ENCODE measurements around the gene LMX1B. TPM values are rescaled to one million over a fixed set of nuclear protein-coding genes. Genes with fewer than 3 reads are reported as not detected.

Gene LMX1B
- total RNA-seq, 1 experiment from 2014 or later: 12.4 TPM

- H3K4me3 Mint-ChIP-seq: no peak overlapping the region
- POLR2A ChIA-PET: interaction anchor here (0.7 kb wide), 1 partner anchor 82 kb away, joined by 3 read pairs; no protein-coding TSS in a partner anchor
- CTCF ChIA-PET: interaction anchor here (0.6 to 4.6 kb wide), 7 partner anchors 10 to 379 kb away, joined by 3 to 19 read pairs (median 5); no protein-coding TSS in a partner anchor
- TF ChIP-seq MYBL2 (CRISPR knock-in tag; IDR thresholded peaks at IDR 0.05) (no peak), CBFB (CRISPR knock-in tag; IDR thresholded peaks at IDR 0.05; ENCODE audit: low read depth) (no peak), NFE2L1 (CRISPR knock-in tag; IDR thresholded peaks at IDR 0.05) (no peak), ZNF263 (CRISPR knock-in tag; IDR thresholded peaks at IDR 0.05; ENCODE audit: low read depth) (no peak), NR2C2 (CRISPR knock-in tag; IDR thresholded peaks at IDR 0.05) (no peak), GRHL2 (CRISPR knock-in tag; IDR thresholded peaks at IDR 0.05; ENCODE audit: insufficient replicate concordance, severe bottlenecking) (no peak), ZNF138 (CRISPR knock-in tag; conservative IDR thresholded peaks at IDR 0.05) (no peak), RORB (CRISPR knock-in tag; IDR thresholded peaks at IDR 0.05) (no peak)
- no peak for ATAC-seq
- H3K27me3 Mint-ChIP-seq (ENCODE audit: low read depth): peaks cover 26% of the 10 kb centered on the region
- H3K4me1 Mint-ChIP-seq: no peaks in the 10 kb centered on the region
- H3K27ac Mint-ChIP-seq: no peak overlapping the region
- peaks cover 33% of the 10 kb centered on the region for H3K9me3 Mint-ChIP-seq
- DNase-seq (ENCODE audit: low spot score): no peak
- peaks cover 11% of the 10 kb centered on the region for H3K36me3 Mint-ChIP-seq
These were observed 119.3 kb downstream of the LMX1B start for GRCh38 chr9:126733005-126733404.

- TF ChIP-seq STAT6 (CRISPR knock-in tag; conservative IDR thresholded peaks at IDR 0.05; ENCODE audit: low read depth): no peak
- no peak for TF ChIP-seq ATF3 (CRISPR knock-in tag; conservative IDR thresholded peaks at IDR 0.05)
- TF ChIP-seq NFE2L1 (CRISPR knock-in tag; IDR thresholded peaks at IDR 0.05): no peak
- no peak for TF ChIP-seq SP1 (CRISPR knock-in tag; conservative IDR thresholded peaks at IDR 0.05)
- no peak for TF ChIP-seq IRF1 (CRISPR knock-in tag; IDR thresholded peaks at IDR 0.05)
- Mint-ChIP-seq H3K36me3 (peaks cover 11% of the 10 kb centered on the region), H3K27me3 (ENCODE audit: low read depth) (peaks cover 41% of the 10 kb centered on the region), H3K9me3 (peaks cover 29% of the 10 kb centered on the region), H3K4me3 (no peak overlapping the region), H3K4me1 (no peaks in the 10 kb centered on the region), H3K27ac (no peak overlapping the region)
- ChIA-PET POLR2A (no interaction called here), CTCF (interaction anchor here (4.6 kb wide), 1 partner anchor 28 kb away, joined by 19 read pairs; no protein-coding TSS in a partner anchor)
- DNase-seq (ENCODE audit: low spot score) (no peak), ATAC-seq (no peak)
These were observed 121.1 kb downstream of the LMX1B start for GRCh38 chr9:126734877-126735276.

- Mint-ChIP-seq H3K4me3 (no peak overlapping the region), H3K27ac (no peak overlapping the region), H3K36me3 (peaks cover 11% of the 10 kb centered on the region), H3K4me1 (no peaks in the 10 kb centered on the region), H3K27me3 (ENCODE audit: low read depth) (peaks cover 47% of the 10 kb centered on the region), H3K9me3 (peaks cover 29% of the 10 kb centered on the region)
- TF ChIP-seq ZNF396 (CRISPR knock-in tag; IDR thresholded peaks at IDR 0.05; ENCODE audit: borderline replicate concordance) (no peak), ZNF317 (CRISPR knock-in tag; IDR thresholded peaks at IDR 0.05; ENCODE audit: borderline replicate concordance, low read depth) (peak; percentile 94)
- ATAC-seq (no peak), DNase-seq (ENCODE audit: low spot score) (no peak)
- POLR2A ChIA-PET: no interaction called here
- CTCF ChIA-PET: no interaction called here
These were observed 121.8 kb downstream of the LMX1B start for GRCh38 chr9:126735482-126735881.

- ChIA-PET POLR2A (no interaction called here), CTCF (no interaction called here)
- no peaks in the 10 kb centered on the region for H3K4me1 Mint-ChIP-seq
- ATAC-seq (no peak), DNase-seq (ENCODE audit: low spot score) (no peak)
- TF ChIP-seq ATF1 (CRISPR knock-in tag; IDR thresholded peaks at IDR 0.05) (no peak), ARID4B (CRISPR knock-in tag; IDR thresholded peaks at IDR 0.05; ENCODE audit: borderline replicate concordance) (no peak), NR1H2 (CRISPR knock-in tag; IDR thresholded peaks at IDR 0.05) (no peak), ZNF416 (CRISPR knock-in tag; IDR thresholded peaks at IDR 0.05) (no peak), E2F5 (CRISPR knock-in tag; IDR thresholded peaks at IDR 0.05) (no peak), TCF7 (CRISPR knock-in tag; IDR thresholded peaks at IDR 0.05; ENCODE audit: low read depth) (no peak), TEAD4 (CRISPR knock-in tag; IDR thresholded peaks at IDR 0.05) (no peak)
- H3K27ac Mint-ChIP-seq: no peak overlapping the region
- H3K9me3 Mint-ChIP-seq: peaks cover 29% of the 10 kb centered on the region
- H3K27me3 Mint-ChIP-seq (ENCODE audit: low read depth): peaks cover 63% of the 10 kb centered on the region
- H3K4me3 Mint-ChIP-seq: no peak overlapping the region
- H3K36me3 Mint-ChIP-seq: peaks cover 11% of the 10 kb centered on the region
These were observed 124.8 kb downstream of the LMX1B start for GRCh38 chr9:126738553-126738952.

Measured in WTC11 (cell line).